Stimulated activated CD4-positive, alpha-beta T cell treated with anti-CD3 and anti-CD28 coated beads, Interleukin-4, amount 100 ng/mL, for 24 hours (primary cell): Measurements from ENCODE around the gene RAB40A.
A peak's percentile ranks its signal among the peaks of the same experiment; 100 is the strongest.

Experiments used
- DNase-seq: peaks from one replicate; pipeline ENCODE4 v3.0.0-alpha.2; 2020

The RAB40A gene, protein sequence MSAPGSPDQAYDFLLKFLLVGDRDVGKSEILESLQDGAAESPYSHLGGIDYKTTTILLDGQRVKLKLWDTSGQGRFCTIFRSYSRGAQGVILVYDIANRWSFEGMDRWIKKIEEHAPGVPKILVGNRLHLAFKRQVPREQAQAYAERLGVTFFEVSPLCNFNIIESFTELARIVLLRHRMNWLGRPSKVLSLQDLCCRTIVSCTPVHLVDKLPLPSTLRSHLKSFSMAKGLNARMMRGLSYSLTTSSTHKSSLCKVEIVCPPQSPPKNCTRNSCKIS

DNA sequence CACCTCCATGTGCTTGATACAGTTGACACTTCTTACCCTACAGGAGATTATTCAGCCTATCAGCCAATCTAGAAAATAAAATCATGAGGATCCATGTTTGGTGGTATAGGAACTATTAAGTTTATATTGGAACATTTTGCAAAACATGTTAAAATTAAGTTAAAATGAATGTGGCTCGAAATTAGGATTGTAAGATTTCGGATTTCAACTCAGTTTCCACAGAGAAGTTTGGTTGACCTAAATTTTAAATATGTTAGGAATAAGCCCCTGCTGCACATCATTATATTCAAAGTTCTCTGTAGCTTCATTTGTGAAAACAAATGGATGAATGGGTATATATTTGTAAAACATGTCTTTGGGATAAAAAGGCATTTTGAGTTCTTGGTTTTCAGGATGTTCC is at the start of gene RAB40A:
RAB40A (minus strand) TSS at position 101 of the 400 bp plus-strand sequence. CDS start 18,733 bp downstream, outside the sequence.
- DNase-seq, result no peak

DNA sequence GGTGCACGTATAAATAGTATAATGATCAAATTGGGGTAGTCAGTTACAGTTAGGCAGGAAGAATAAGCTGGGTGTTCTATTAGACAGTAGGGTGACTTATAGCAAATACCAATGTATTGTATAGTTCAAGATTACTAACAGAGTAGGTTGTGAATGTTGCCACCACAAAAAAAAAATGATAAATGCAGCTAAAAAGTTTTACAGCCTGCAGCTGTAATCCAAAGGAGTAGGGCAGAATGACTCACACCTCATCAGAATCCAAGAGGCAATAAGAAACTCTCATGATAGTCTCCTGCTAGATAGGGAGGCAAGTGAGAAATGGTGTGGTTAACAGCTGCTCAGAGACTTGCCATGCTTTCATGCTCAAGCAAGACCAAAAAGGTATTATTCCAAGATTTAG is 46.5 kb upstream of the RAB40A start:
- DNase-seq, result no peak

DNA sequence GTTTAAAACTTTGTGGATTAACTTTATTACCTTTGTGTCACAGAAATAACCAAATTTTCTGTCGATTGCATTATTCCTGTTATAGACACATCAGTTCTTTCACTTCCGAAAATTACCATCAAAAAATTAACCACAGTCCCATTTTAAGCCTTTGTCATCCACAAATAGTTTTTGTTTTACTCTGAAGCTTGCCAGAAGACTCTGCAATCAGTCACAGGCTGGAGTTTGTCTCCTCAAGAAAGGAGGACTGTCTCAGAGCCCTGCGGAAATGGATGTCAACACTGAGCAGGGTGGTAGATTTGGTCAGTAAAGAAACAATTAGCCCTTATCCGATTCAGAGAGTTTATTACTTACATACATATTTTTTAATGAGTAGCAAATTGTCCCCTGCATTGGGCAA is 45.9 kb upstream of the RAB40A start:
- no peak for DNase-seq

DNA sequence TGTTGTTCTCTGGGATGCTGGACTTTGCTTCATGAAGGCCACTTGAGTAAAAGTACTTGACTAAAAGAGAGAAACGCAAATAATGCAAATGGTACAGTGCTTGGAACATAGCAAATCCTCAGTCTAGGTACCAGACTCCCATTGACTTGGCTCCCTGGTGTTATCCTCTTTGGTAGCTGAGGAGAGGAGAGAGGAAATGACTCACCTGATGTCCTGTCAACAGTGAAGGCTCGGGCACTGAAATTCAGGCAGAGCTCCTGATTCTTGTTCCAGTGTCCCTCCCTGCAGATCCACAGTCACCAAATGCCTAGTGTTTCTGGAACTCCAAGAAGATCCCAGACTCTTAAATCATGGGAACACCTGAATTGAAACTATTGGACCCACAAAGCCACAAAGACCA is 43.5 kb upstream of the RAB40A start:
- DNase-seq, result no peak

DNA sequence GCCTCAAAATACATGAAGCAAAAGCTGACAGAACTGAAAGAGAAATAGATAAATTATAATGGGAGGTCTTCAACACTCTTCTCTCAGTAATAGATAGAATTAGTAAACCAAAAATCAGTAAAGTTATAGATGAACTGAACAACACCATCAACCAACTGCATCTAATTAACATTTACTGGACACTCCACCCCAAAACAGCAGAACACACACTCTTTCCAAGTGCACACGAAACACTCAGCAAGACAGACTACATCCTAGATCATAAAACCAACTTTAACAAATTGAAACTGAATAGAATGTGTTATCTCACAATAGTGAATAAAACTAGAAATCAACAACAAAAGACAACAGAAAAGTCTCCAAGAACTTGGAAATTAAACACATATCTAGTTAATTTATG is 41.0 kb upstream of the RAB40A start:
- no peak for DNase-seq

DNA sequence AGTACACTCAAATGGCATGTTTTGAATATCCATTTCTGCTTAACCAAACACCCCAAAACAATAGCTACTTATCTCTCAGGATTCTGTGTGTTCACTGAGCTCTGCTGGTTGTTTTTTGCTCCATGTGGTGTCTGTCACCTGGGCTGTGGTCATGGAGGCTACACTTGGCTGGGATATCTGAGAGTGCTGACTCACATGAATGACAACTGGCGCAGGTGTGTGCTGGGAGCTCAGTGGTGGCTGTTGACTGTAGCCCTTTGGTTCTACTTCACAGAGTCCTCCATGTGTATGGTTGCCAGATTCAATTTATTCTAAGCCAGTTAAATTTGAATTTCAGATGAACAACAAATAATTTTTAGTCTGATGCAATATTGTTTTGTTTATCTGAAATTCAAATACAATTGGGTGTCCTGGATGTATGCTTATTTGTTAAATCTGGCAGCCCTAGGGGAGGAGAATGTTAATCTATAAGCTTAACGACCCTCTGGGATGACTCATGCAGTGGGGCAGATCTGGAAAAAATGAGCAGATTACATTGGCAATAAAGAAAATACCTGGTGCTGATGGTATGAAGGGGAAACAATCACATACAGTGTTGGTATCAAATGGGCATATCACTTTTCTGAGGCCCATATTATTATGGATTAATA is 37.8 kb upstream of the RAB40A start:
- no peak for DNase-seq

DNA sequence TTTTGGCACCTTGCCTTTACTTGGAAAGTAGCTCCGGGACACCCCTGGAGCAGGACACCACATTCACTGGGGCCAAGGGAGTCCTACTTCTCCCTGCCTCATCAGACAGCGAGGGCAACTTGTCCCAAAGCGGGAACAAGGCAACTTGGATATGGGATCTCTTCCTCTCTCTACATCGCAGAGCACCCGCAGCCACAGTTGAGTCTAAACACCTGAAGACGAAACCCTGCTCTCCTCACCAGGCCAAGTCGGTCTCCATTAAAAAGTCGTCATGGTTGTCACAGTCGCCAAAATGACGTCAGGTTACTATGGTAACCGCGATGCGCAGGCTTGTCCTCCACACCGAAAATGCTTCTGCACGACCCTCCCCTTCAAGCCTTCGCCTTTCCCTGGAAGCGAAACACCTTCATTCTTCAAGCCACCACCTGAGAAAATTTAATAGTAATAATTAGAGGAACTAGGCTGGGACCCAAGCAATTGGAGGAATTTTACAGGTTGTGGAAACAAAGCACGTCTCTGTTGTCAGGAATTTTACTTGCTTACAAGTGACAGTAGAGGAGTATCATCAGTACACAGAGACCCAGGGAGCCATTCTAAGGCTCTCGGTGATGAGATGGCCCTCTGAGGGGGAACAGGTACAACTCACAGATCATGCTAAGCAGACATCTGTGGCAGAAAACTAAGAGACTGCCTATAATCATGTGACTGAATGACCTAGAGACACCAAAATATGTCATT is 35.6 kb upstream of the RAB40A start:
- peak; percentile 68 for DNase-seq

DNA sequence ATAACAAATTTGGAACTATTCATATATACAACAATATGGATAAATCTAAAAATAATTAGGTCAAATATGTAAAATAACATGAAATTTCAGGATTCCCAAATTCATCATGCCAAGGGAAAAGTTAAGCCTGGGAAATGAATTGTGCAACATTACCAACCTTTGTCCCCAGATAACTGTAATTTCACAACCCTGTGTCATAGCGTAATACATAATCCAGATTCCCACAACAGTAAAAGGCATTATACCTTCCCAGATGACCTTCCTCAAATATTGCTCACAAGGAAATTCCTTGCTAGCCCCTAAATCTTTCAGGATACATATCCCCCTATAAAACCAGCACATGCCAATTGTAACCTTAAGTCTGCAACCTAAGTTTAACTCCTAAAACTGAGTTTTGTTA is 32.9 kb upstream of the RAB40A start:
- no peak for DNase-seq

DNA sequence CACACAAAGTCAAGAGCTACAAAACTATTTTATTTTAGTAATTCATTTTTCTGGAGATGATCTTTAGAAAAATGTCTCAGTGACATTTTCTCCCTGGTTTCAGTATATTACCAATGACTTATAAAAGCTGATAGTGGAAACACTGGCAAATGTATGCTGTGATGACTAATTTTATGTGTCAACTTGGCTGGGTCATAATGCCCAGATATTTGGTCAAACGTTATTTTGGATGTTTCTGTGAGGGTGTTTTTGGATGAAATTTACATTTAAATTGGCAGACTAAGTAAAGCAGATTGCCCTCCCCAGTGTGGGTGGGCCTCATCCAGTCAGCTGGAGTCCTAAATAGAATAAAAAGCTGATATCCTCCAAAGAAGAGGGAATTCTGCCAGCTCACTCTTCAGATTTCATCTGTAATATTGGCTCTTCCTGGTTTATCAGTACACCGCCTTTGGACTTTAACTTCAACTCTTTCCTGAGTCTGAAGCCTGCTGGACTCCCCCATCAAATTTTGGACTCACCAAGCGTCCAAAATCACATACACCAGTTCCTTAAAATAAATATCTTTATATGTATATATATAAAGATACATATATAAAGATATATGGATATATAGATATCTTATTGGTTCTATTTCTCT is 31.2 kb upstream of the RAB40A start:
- no peak for DNase-seq

DNA sequence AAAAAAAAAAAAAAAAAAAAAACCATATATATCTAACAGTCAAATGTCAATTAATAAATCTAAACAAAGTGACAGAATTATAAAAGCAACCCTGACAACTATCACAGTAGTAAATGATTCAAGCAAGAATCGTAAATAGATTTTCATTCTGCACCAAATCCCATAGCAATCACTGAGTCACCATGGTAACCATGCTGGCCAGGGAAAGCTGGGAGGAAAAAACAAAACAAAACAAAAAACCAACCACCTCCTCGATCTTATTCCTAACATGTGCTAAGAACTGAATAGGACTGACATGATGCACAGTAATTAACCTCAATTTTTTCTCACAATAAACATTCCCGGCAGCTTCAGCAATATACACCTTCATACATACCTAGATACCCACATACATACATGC is 30.6 kb upstream of the RAB40A start:
- DNase-seq, result no peak

DNA sequence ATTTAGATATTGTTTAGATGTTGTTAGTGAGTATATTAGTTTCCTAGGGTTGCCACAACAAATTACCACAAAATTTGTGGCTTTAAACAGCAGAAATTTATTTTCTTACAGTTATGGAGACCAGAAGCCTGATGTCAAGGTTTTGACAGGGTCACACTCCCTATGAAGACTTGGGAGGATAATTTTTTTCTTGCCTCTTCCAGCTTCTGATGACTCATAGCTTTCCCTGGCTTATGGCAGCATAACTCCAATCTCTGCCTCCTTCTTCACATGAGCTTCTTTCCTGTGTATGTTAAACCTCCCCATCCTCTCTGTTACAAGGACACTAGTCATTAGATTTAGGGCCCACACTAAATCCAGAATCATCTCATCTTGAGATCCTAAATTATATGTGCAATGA is 20.9 kb upstream of the RAB40A start:
- DNase-seq, result no peak

DNA sequence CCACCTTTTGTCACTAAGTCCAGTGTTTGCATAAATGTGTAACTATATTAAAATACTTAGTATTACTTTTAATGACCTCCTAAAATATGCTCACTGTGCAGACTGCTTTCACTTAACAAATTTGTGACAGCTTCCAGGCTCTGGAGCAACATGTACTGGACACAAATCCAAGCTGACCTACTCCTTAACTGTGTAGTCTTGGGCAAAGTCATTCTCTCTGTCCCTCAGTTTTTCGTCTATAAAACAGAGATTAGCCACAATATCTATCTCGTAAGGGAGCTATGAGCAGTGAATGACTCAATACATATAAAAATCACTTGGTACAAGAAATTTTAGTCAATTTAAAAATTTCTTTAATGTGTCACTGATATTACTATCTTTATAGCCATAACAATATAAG is 20.4 kb upstream of the RAB40A start:
- no peak for DNase-seq

DNA sequence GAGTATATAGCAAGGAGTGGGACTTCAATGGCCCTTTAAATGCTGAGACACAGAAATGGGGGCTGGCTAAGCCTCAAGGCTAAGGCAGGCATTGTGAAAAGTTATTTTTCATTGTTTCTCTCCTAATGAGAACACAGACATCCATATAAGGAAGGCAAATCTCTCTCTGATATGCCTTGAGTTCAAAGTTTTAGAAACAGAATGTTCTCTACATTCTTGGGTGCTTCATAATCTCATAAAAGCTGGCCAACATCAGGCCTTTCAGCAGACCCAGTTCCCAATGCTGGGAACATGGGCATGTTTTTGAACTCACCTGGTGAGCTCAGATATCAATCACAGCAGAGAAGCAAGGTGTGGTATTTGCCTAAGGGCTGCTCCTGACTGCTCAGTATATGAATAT is 19.4 kb upstream of the RAB40A start:
- no peak for DNase-seq

DNA sequence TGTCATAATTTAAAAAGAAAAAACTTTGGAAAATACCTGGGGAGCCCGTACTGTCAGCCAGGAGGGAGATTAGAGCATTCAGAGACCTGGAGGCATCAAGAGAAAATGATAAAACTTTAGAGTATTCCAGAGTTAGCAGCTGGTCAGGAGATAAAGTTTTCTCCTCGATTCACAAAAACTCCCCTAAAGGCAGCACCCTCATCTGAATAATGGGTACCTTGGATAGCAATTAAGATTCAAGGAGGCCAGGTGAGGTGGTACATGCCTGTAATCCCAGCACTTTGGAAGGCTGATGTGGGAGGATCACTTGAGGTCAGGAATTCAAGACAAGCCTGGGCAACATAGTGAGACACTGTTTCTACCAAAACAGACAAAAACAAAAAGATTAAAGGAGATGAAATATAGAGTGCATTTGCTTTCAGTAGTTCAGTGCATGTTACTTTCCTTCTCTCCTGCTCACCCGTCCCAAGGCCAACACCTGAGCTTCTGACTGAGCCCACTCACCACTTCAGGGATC is 18.6 kb upstream of the RAB40A start:
- no peak for DNase-seq

DNA sequence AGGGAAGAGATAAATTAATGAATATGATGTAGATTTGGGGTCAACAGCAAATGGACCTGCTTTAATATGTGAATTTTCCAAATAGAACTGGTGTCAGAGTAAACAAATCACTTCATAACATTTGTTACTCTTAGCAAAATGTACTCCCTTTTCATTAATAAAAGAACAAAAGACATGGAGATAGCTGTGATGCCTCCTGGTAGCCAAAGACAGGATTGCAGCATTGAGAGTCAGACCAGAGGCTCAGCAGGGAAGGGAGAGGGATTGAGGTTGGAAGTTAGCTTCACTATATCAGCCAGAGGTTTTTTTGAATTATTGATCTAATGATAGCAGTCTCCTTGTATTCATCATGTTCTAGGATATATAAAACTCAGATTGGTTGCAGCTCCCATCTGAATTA is 17.4 kb upstream of the RAB40A start:
- DNase-seq, result no peak

DNA sequence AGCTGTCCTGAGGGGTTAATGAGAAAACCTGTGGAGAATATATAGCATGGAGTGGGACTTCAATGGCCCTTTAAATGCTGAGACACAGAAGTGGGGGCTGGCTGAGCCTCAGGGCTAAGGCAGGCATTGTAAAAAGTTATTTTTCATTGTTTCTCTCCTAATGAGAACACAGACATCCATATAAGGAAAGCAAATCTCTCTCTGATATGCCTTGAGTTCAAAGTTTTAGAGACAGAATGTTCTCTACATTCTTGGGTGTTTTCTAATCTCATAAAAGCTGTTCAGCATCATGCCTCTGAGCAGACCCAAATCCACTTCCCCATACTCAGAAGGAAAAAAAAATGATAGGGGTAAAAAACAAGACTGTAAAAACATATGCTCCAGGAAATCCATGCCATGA is 16.8 kb upstream of the RAB40A start:
- no peak for DNase-seq

DNA sequence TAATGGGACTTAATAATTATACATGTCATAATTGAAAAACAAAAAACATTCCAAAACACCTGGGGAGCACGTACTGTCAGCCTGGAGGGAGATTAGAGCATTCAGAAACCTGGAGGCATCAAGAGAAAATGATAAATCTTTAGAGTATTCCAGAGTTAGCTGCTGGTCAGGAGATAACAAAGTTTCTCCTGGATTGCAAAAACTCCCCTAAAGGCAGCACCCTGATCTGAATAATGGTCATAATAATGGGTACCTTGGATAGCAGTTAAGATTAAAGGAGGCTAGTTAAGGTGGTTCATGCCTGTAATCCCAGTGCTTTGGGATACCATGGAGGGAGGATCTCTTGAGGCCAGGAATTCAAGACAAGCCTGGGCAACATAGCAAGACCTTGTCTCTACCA is 15.9 kb upstream of the RAB40A start:
- DNase-seq, result no peak

DNA sequence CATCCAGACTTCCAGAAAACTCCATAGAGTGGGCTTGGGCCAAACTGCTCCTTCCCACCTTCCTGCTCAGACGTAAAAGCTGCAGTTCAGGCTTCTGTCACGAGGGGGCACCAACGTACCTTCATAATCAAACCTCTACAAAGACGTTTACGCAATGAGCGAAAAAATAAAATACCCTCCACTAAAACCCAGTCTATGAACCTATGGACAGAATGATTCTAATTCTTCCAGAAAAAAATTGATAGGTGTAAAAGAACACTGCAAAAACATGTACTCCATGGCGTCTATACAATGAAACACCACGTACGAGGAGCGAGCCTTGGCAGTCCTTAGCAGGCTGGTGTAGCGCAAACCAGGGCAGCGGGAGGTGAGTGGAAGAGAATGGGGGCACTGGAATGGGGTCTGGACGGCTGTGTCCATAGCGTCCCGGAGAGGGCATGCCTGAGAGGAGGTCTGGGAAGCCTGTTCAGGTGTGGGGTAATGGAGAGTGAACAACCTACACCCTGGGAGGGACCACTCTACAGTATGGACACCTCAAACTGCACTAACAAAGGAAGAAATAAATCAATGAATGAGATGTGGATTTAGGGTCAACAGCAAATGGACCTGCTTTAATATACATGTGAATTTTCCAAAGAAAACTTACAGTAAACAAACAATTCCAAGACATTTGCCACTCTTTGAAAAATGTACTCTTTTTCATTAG is 14.4 kb upstream of the RAB40A start:
- peak; percentile 70 for DNase-seq

DNA sequence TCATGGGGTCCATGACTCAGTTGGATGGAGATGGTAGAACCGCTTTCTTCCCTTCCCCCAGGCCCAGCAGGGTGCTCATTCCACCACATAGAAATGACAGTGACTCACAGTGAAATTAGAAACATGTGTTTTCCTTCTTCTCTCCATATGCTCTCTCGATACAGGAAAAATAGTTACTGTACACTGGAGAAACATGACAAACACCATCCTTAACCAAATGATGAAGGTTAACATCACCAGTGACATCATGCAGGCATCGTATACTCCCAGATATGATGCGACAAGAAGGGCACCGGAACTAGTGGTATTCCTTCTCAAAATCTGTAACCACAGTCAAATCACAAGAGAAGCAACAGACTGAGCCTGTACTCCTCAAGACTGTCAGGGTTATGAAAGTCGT is 11.7 kb upstream of the RAB40A start:
- DNase-seq, result no peak

DNA sequence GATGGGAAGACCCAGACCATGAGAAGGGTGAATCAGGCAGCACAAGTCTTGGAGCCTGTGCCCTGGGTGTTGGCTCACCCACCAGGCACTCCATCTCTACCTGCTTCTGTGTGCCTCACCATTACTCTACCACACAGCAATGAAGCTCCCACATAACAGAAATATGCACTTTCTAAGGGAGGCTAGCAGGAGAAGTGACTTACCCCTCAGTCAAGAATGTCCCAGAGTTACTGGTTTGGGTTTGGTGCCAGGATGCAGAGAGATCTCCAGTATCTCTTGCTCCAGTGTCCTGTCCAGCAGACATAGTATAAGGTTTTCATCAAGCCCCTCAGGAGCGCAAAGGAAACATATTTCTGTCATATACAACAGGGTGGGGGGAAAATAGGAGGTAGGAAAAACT is 11.3 kb upstream of the RAB40A start:
- DNase-seq, result no peak

DNA sequence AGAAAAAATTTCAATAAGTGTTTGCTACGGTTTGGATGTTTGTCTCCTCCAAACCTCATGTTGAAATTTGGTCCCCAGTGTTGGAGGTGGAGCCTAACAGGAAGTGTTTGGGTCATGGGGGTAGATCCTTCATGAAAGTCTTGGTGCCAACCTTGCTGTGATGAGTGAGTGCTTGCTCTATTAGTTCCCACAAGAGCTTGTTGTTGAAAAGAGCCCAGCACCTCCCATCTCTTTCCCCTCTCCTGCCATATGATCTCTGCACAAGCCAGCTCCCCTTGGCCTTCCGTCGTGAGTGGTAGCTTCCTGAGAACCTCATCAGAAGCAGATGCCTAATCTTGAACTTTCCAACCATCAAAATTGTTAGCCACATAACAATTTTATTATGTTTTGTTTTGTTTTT is 10.3 kb upstream of the RAB40A start:
- no peak for DNase-seq

DNA sequence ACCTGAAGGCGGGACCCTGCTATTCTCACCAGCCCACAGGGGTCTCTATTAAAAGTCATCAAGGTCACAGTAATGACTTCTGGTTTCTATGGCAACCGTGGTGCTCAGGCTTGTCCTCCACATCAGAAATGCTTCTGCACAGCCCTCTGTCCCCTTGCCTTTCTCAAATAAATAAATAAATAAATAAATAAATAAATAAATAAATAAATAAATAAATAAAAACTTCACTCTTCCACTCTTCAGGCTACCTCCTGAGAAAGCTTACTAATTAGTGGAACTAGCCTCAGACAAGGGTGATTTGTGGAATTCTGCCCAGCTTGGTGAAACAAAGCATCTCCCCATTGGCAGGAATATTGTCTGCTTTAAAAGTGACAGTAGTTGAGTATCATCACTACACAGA is 5.5 kb upstream of the RAB40A start:
- no peak for DNase-seq

DNA sequence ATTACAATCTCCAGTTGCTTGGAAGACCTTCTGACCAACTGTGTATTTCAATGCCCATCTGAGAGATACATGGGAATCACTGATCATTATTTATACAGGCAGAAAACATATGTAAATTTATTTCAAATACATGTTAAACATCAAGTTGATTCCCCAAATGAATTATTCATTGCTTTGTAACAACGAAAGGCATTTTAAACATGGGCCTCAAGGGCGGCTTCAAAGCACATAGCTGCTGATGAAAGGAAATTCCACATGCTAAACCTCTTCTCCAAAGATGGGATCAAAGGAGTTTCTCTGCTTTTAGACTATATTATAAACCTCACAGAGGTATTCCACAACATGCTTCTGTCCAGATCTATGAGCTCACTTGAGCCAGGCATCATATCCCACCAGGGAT is 4.3 kb upstream of the RAB40A start:
- no peak for DNase-seq
